ENCODE results near the gene ABRACL. TPM values are rescaled to one million over a fixed set of nuclear protein-coding genes. Genes with fewer than 3 reads are reported as not detected.

The ABRACL gene
- total and polyA plus RNA-seq, 9 donors: 1.7 to 23.5 (median 7.0) TPM

GRCh38 chr6:139062932-139063646, 34.5 kb downstream of the ABRACL start:
- Histone ChIP-seq H3K27ac (no peak overlapping the region), H3K27me3 (no peaks in the 10 kb centered on the region), H3K4me3 (no peak overlapping the region), H3K9me3 (no peaks in the 10 kb centered on the region), H3K36me3 (no peaks in the 10 kb centered on the region), H3K4me1 (ENCODE audit: insufficient read depth) (no peaks in the 10 kb centered on the region)
- intact Hi-C loops (cut with DNase I): no loop called here
- no peak for DNase-seq
- no peak for TF ChIP-seq POLR2A (IDR thresholded peaks at IDR 0.05)
- TF ChIP-seq EP300 (IDR thresholded peaks at IDR 0.05): no peak
- TF ChIP-seq CTCF (IDR thresholded peaks at IDR 0.05): no peak
- 77 to 93% (median 86%) methylated on average over 1 of the region's 1 CpG for WGBS, 3 donors

- Histone ChIP-seq H3K27me3 (no peaks in the 10 kb centered on the region), H3K4me1 (ENCODE audit: insufficient read depth) (no peaks in the 10 kb centered on the region), H3K27ac (no peak overlapping the region), H3K4me3 (no peak overlapping the region), H3K9me3 (no peaks in the 10 kb centered on the region), H3K36me3 (no peaks in the 10 kb centered on the region)
- no peak for DNase-seq
- intact Hi-C loops (cut with DNase I): no loop called here
- no peak for TF ChIP-seq POLR2A (IDR thresholded peaks at IDR 0.05)
- TF ChIP-seq EP300 (IDR thresholded peaks at IDR 0.05): no peak
- no peak for TF ChIP-seq CTCF (IDR thresholded peaks at IDR 0.05)
- WGBS, 3 donors: 67 to 68% (median 67%) methylated on average over 7 of the region's 7 CpGs
Measured at GRCh38 chr6:139064981-139065665, 36.6 kb downstream of the ABRACL start.

GRCh38 chr6:139066080-139066479, 37.5 kb downstream of the ABRACL start:
- no peaks in the 10 kb centered on the region for H3K9me3 ChIP-seq
- DNase-seq: no peak
- H3K27me3 ChIP-seq: no peaks in the 10 kb centered on the region
- intact Hi-C loops (cut with DNase I): no loop called here
- 65 to 72% (median 68%) methylated on average over 2 of the region's 2 CpGs for WGBS, 3 donors
- H3K4me3 ChIP-seq: no peak overlapping the region
- no peak overlapping the region for H3K27ac ChIP-seq
- H3K36me3 ChIP-seq: no peaks in the 10 kb centered on the region
- no peaks in the 10 kb centered on the region for H3K4me1 ChIP-seq (ENCODE audit: insufficient read depth)
- TF ChIP-seq POLR2A (IDR thresholded peaks at IDR 0.05) (no peak), EP300 (IDR thresholded peaks at IDR 0.05) (no peak), CTCF (IDR thresholded peaks at IDR 0.05) (no peak)

- Histone ChIP-seq H3K27ac (no peak overlapping the region), H3K9me3 (no peaks in the 10 kb centered on the region), H3K4me1 (ENCODE audit: insufficient read depth) (no peaks in the 10 kb centered on the region), H3K4me3 (no peak overlapping the region), H3K36me3 (no peaks in the 10 kb centered on the region), H3K27me3 (no peaks in the 10 kb centered on the region)
- WGBS, 3 donors: 63 to 75% (median 71%) methylated on average over 2 of the region's 2 CpGs
- intact Hi-C loops (cut with DNase I): no loop called here
- DNase-seq: no peak
- TF ChIP-seq POLR2A (IDR thresholded peaks at IDR 0.05) (no peak), EP300 (IDR thresholded peaks at IDR 0.05) (no peak), CTCF (IDR thresholded peaks at IDR 0.05) (no peak)
Measured at GRCh38 chr6:139068846-139069245, 40.3 kb downstream of the ABRACL start.

All from ovary (tissue), 9 donors.